ENCODE results near the gene SLITRK4.

SLITRK4 gene

GRCh38 chrX:143661286-143661685 lies 25.4 kb upstream of the SLITRK4 start:
- no peak for DNase-seq (ENCODE audit: low read depth, low spot score)
- H3K4me3 ChIP-seq (ENCODE audit: low read depth, low read length): no peak overlapping the region
- no peak for TF ChIP-seq CTCF (IDR thresholded peaks at IDR 0.05; ENCODE audit: low read depth, low read length)
- in situ Hi-C loops (cut with HindIII; ENCODE audit: low sequenced_read_pairs): no loop called here

- no peak overlapping the region for H3K4me3 ChIP-seq (ENCODE audit: low read depth, low read length)
- peak; percentile 12 for TF ChIP-seq CTCF (IDR thresholded peaks at IDR 0.05; ENCODE audit: low read depth, low read length)
- no peak for DNase-seq (ENCODE audit: low read depth, low spot score)
- in situ Hi-C loops (cut with HindIII; ENCODE audit: low sequenced_read_pairs): no loop called here
Observed at GRCh38 chrX:143648705-143649104, 12.8 kb upstream of the SLITRK4 start.

GRCh38 chrX:143642426-143642825 lies 6.5 kb upstream of the SLITRK4 start:
- no peak for DNase-seq (ENCODE audit: low read depth, low spot score)
- in situ Hi-C loops (cut with HindIII; ENCODE audit: low sequenced_read_pairs): no loop called here
- H3K4me3 ChIP-seq (ENCODE audit: low read depth, low read length): no peak overlapping the region
- TF ChIP-seq CTCF (IDR thresholded peaks at IDR 0.05; ENCODE audit: low read depth, low read length): no peak

- no peak for DNase-seq (ENCODE audit: low read depth, low spot score)
- H3K4me3 ChIP-seq (ENCODE audit: low read depth, low read length): no peak overlapping the region
- no peak for TF ChIP-seq CTCF (IDR thresholded peaks at IDR 0.05; ENCODE audit: low read depth, low read length)
- in situ Hi-C loops (cut with HindIII; ENCODE audit: low sequenced_read_pairs): no loop called here
Observed at GRCh38 chrX:143636831-143637230, 930 bp upstream of the SLITRK4 start.

- in situ Hi-C loops (cut with HindIII; ENCODE audit: low sequenced_read_pairs): no loop called here
- no peak for TF ChIP-seq CTCF (IDR thresholded peaks at IDR 0.05; ENCODE audit: low read depth, low read length)
- DNase-seq (ENCODE audit: low read depth, low spot score): no peak
- H3K4me3 ChIP-seq (ENCODE audit: low read depth, low read length): peak overlapping the region; percentile 38
Observed at GRCh38 chrX:143634663-143635455, 1.0 kb downstream of the SLITRK4 start.

- no peak for DNase-seq (ENCODE audit: low read depth, low spot score)
- in situ Hi-C loops (cut with HindIII; ENCODE audit: low sequenced_read_pairs): no loop called here
- no peak for TF ChIP-seq CTCF (IDR thresholded peaks at IDR 0.05; ENCODE audit: low read depth, low read length)
- peak overlapping the region; percentile 37 for H3K4me3 ChIP-seq (ENCODE audit: low read depth, low read length)
Observed at GRCh38 chrX:143634309-143634662, 1.6 kb downstream of the SLITRK4 start.
